ENCODE results near the gene NPAS3. TPM values are rescaled to one million over a fixed set of nuclear protein-coding genes. Genes with fewer than 3 reads are reported as not detected.

NPAS3 gene
- total RNA-seq, 1 donor from 2014 or later, result 1.6 TPM

DNA sequence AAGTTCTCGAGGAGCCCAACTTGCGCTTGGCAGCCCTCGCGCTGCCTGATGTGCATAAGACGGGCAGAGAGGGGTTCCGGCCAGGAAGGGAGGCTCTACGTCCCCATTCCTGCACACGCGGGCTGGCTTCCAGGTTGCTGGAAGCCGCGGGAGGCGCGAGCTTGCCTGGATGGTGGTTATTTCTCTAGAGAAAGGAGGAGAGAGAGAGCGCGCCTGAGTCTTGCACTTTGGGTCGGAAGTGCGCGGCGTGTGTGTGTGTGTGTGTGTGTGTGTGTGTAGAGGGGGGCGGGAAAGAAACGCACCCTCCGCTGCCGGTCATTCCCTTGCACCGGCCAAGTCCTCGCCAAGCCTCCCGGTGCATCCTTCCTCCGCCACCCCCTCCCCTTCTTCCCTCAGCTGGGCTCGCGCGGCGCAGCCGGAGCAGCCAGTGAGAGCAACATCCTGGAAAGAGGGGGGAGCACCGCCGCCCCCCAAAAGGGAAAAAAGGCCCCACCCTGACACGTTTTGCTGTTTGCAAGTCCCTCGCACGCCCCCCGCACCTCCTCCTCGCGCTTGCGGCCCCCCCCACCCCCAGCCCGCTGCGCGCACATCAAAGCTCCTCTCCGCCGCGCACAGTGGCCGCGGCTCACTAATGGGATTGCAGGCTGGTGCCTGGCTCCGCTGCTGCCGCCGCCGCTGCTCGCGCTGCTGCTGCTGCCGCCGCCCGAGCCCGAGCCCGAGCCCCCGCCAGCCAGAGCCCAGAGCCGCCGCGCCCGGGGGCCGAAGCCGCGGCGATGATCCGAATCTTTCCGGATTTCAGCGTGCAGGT is 4.4 kb upstream of the NPAS3 start:
- Mint-ChIP-seq H3K27me3 (ENCODE audit: unreplicated experiment) (peaks cover 13% of the 10 kb centered on the region), H3K4me1 (ENCODE audit: unreplicated experiment) (peaks cover 19% of the 10 kb centered on the region), H3K27ac (ENCODE audit: unreplicated experiment) (no peak overlapping the region), H3K9me3 (ENCODE audit: unreplicated experiment) (no peaks in the 10 kb centered on the region), H3K4me3 (ENCODE audit: unreplicated experiment) (peak overlapping the region; percentile 86), H3K36me3 (ENCODE audit: low read depth, unreplicated experiment) (no peaks in the 10 kb centered on the region)
- peak; percentile 38 for DNase-seq (ENCODE audit: low spot score)
- no peak for TF ChIP-seq CTCF (IDR thresholded peaks at IDR 0.05; ENCODE audit: unreplicated experiment)

DNA sequence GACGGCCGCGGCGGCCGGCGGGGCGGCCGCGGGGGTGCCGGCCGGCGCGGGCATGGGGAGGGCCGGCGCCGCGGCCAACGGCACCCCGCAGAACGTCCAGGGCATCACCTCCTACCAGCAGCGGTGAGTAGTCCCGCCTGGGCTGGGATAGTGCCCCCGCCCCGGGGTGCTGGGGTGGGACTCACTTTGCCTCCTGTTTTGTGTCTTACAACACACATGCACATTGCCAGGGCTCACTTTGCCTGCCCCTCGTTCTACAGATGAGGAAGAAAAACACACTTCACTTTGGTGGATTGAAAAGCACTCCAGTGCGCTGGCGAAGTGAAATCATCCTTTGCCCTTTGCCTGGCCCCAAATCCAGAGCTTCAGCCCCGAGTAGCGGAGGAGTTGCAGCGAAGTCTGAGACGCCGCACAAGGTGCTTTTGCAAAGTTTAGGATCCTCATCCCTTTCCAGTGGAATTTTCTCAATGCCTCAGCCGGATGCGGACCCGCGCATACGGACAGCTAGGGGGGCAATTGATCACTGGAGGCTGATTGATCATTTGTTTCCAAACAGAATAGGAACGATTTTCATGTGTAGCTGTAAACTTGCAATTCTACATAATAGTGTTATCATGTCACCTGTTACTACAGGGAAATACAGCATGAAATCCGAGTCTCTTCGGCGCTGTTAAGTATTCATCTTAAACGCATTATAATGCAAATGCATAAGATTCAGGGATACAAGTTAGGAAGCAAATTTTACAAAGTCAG is 3.6 kb upstream of the NPAS3 start:
- peak; percentile 14 for DNase-seq (ENCODE audit: low spot score)
- H3K4me1 Mint-ChIP-seq (ENCODE audit: unreplicated experiment), result peaks cover 22% of the 10 kb centered on the region
- no peaks in the 10 kb centered on the region for H3K9me3 Mint-ChIP-seq (ENCODE audit: unreplicated experiment)
- peaks cover 15% of the 10 kb centered on the region for H3K27me3 Mint-ChIP-seq (ENCODE audit: unreplicated experiment)
- peak overlapping the region; percentile 67 for H3K27ac Mint-ChIP-seq (ENCODE audit: unreplicated experiment)
- H3K36me3 Mint-ChIP-seq (ENCODE audit: low read depth, unreplicated experiment), result peaks cover 3% of the 10 kb centered on the region
- TF ChIP-seq CTCF (IDR thresholded peaks at IDR 0.05; ENCODE audit: unreplicated experiment), result no peak
- peak overlapping the region; percentile 87 for H3K4me3 Mint-ChIP-seq (ENCODE audit: unreplicated experiment)

GRCh38 chr14:32939254-32940065 is 781 bp downstream of the NPAS3 start:
- peak overlapping the region; percentile 97 for H3K27ac Mint-ChIP-seq (ENCODE audit: unreplicated experiment)
- H3K27me3 Mint-ChIP-seq (ENCODE audit: unreplicated experiment), result peaks cover 11% of the 10 kb centered on the region
- peaks cover 4% of the 10 kb centered on the region for H3K36me3 Mint-ChIP-seq (ENCODE audit: low read depth, unreplicated experiment)
- H3K4me3 Mint-ChIP-seq (ENCODE audit: unreplicated experiment), result peak overlapping the region; percentile 97
- no peak for TF ChIP-seq CTCF (IDR thresholded peaks at IDR 0.05; ENCODE audit: unreplicated experiment)
- DNase-seq (ENCODE audit: low spot score), result peak; percentile 81
- H3K4me1 Mint-ChIP-seq (ENCODE audit: unreplicated experiment), result peaks cover 20% of the 10 kb centered on the region
- H3K9me3 Mint-ChIP-seq (ENCODE audit: unreplicated experiment), result no peaks in the 10 kb centered on the region

- H3K9me3 Mint-ChIP-seq (ENCODE audit: unreplicated experiment), result no peaks in the 10 kb centered on the region
- peaks cover 4% of the 10 kb centered on the region for H3K36me3 Mint-ChIP-seq (ENCODE audit: low read depth, unreplicated experiment)
- H3K4me3 Mint-ChIP-seq (ENCODE audit: unreplicated experiment), result peak overlapping the region; percentile 97
- H3K27me3 Mint-ChIP-seq (ENCODE audit: unreplicated experiment), result peaks cover 11% of the 10 kb centered on the region
- TF ChIP-seq CTCF (IDR thresholded peaks at IDR 0.05; ENCODE audit: unreplicated experiment), result no peak
- peak; percentile 15 for DNase-seq (ENCODE audit: low spot score)
- peaks cover 18% of the 10 kb centered on the region for H3K4me1 Mint-ChIP-seq (ENCODE audit: unreplicated experiment)
- peak overlapping the region; percentile 97 for H3K27ac Mint-ChIP-seq (ENCODE audit: unreplicated experiment)
Observed at GRCh38 chr14:32940066-32940651, 1.5 kb downstream of the NPAS3 start.
